Stimulated activated CD8-positive, alpha-beta memory T cell treated with anti-CD3 and anti-CD28 coated beads, Interleukin-4, amount 100 ng/mL, for 4 hours (primary cell): ENCODE measurements around the gene ABCG4.

Experiments
- DNase-seq, 2 donors: peaks; one replicate each; pipeline ENCODE4 v3.0.0-alpha.2; 2020; ENCODE audit warnings: low read depth in 2 of 2, low spot score in 1 of 2

The ABCG4 gene

DNA sequence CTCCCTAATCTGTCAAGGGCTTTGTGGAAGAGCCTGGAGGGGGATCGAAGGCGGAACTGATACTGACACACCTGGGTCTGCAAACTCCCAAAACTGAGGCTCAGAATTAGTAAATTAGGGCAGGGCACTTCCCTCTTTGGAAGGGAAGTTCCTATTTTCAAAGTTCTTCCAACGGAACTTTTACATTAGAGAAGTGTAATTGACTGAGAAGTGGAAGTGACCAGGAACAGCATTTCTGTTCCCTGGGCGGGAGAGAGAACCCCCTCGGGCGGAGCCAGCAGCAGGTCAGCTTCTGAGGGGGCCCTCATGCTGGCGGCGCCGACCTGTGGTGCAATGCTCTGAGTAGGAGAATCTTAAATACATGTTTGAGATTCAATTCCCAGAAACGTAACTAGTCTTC is 56.2 kb downstream of the ABCG4 start:
- no peak for DNase-seq

- peak; percentile 89 to 98 for DNase-seq
Measured at GRCh38 chr11:119205574-119206510, 57.0 kb downstream of the ABCG4 start, which contains the start of gene CBL. CBL (plus strand) TSS chr11:119206339; CDS start chr11:119206418, 79 bp downstream.

DNA sequence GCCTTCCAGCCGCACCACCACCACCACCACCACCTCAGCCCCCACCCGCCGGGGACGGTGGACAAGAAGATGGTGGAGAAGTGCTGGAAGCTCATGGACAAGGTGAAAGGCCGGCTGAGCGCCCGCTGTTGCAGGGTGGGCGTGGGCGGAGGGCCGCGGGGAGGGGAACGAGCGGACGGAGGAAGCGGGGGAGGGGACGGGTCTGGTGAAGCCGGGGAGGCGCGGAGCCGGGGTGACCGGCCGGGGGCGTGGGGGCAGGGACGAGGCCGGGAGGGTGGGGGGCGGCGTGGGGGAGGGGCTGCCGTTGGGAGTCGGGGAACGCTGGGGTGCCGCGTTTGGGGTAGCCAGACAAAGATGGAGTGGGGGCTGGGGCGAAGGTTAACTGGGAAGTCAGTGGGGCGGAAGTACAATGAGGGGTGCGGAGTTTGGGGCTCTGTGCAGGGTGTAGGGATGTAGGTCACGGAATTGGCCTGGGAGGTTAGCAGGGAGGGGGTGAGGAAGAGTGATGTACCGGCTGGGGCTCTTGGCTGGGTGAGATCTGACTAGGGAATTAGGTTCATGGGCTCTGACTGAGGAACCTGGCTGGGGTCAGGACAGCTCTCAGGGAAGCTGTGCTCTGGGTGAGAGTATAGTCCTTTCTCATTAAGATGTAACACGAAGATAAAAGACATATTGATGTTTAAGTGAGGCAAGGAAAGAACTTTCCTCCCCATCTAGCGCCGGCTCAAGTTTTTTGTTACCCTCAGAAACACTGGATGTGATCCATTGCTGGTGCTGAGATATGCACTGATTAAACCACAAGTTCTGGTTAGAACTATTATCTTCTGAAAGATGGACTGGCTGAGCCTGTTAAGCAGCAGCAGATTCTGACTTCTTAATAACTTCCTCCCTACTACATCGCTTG is 57.9 kb downstream of the ABCG4 start:
- peak; percentile 5 to 12 for DNase-seq

- no peak for DNase-seq
Measured at GRCh38 chr11:119207415-119207960, 58.6 kb downstream of the ABCG4 start.

DNA sequence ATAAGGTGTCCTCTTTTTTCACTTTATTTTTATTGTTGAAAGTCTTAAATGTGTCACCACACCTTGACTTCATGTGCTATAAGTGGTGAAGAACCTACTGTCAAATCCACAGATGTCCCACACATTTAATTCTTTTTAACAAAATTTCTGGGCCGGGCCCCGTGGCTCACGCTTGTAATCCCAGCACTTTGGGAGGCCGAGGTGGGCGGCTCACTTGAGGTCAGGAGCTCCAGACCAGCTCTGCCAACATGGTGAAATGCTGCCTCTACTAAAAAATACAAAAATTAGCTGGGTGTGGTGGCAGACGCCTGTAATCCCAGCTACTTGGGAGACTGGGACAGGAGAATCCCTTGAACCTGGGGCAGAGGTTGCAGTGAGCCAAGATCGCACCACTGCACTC is 60.3 kb downstream of the ABCG4 start:
- no peak for DNase-seq

DNA sequence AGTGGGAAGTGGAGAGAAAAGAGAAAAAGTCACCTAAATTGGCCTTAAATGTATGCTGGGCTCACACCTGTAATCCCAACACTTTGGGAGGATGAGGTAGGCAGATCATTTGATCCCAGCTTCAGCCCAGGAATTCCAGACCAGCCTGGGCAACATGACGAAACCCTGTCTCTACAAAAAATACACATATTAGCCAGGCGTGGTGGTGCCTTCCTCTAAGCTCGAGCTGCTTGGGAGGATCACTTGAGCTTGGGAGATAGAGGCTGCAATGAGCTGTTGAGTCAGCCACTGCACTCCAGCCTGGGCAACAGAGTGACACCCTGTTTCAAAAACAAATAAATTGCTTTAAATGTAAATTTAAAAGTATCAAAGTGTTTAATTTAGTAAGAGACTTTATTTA is 61.2 kb downstream of the ABCG4 start:
- DNase-seq = no peak
